WTC11 (cell line): ENCODE data around the gene TNNT2. TPM values are rescaled to one million over a fixed set of nuclear protein-coding genes. Genes with fewer than 3 reads are reported as not detected.

Experiments used
- ATAC-seq: fragments of 200-7000 bp; cut with Tn5 transposase; 2 replicates; pipeline ENCODE4 v1.10.0; 2021; ENCODE audit warnings: mild to moderate bottlenecking, moderate library complexity
- CTCF ChIA-PET: fragments of 300-600 bp; sonication (Branson Sonifier 250); formaldehyde crosslinking; loops from one replicate; lab custom pipeline; 2021; ENCODE audit warnings: antibody characterized with exemption; lab: Charles Lee
- POLR2A ChIA-PET: fragments of 350-600 bp; sonication (Branson Sonifier 250); formaldehyde crosslinking; loops from one replicate; lab custom pipeline; 2021; ENCODE audit warnings: antibody characterized with exemption; lab: Charles Lee
- DNase-seq: peaks from one replicate; pipeline ENCODE4 v3.0.0; 2021; ENCODE audit warnings: low spot score
- H3K27ac Mint-ChIP-seq: 2 replicates; pipeline ENCODE4 v1.8.0; 2021; ENCODE audit warnings: mixed read lengths
- H3K27me3 Mint-ChIP-seq: 2 replicates; pipeline ENCODE4 v1.8.0; 2021; ENCODE audit warnings: low read depth, mild to moderate bottlenecking, moderate library complexity, mixed read lengths
- H3K36me3 Mint-ChIP-seq: 2 replicates; pipeline ENCODE4 v1.8.0; 2021; ENCODE audit warnings: mixed read lengths
- H3K4me1 Mint-ChIP-seq: 2 replicates; pipeline ENCODE4 v1.8.0; 2022; ENCODE audit warnings: mixed read lengths
- H3K4me3 Mint-ChIP-seq: 2 replicates; pipeline ENCODE4 v1.8.0; 2021; ENCODE audit warnings: mild to moderate bottlenecking, moderate library complexity, mixed read lengths
- H3K9me3 Mint-ChIP-seq: 2 replicates; pipeline ENCODE4 v1.8.0; 2021; ENCODE audit warnings: mixed read lengths
- ATF6 ChIP-seq: sonication (generic); formaldehyde crosslinking; IDR thresholded peaks from 2 replicates; pipeline ENCODE4 v1.8.1; 2023; ENCODE audit warnings: mild to moderate bottlenecking, missing genetic modification reagents
- CBFB ChIP-seq: sonication (generic); formaldehyde crosslinking; IDR thresholded peaks from 2 replicates; pipeline ENCODE4 v1.8.1; 2022; ENCODE audit warnings: mild to moderate bottlenecking, low read depth, missing genetic modification reagents
- E2F4 ChIP-seq: sonication (generic); formaldehyde crosslinking; IDR thresholded peaks from 2 replicates; pipeline ENCODE4 v1.8.1; 2022; ENCODE audit warnings: low read depth, mild to moderate bottlenecking, moderate library complexity, missing genetic modification reagents, borderline replicate concordance
- ERG ChIP-seq: fragments of 250-450 bp; sonication (Bioruptor Pico); IDR thresholded peaks from 2 replicates; pipeline ENCODE4 v1.8.0; 2021; ENCODE audit warnings: mild to moderate bottlenecking
- FOXJ3 ChIP-seq: sonication (generic); formaldehyde crosslinking; IDR thresholded peaks from 2 replicates; pipeline ENCODE4 v1.9.0; 2021; ENCODE audit warnings: missing genetic modification reagents, mild to moderate bottlenecking, borderline replicate concordance
- GRHL2 ChIP-seq: fragments of 250-450 bp; sonication (Bioruptor Pico); IDR thresholded peaks from 2 replicates; pipeline ENCODE4 v1.8.0; 2022; ENCODE audit warnings: mild to moderate bottlenecking, moderate library complexity; ENCODE audit not compliant: insufficient replicate concordance, severe bottlenecking
- IRF1 ChIP-seq: sonication (generic); formaldehyde crosslinking; IDR thresholded peaks from 2 replicates; pipeline ENCODE4 v1.8.0; 2023; ENCODE audit warnings: missing genetic modification reagents
- KAT7 ChIP-seq: sonication (generic); formaldehyde crosslinking; IDR thresholded peaks from 2 replicates; pipeline ENCODE4 v1.8.1; 2023; ENCODE audit warnings: missing genetic modification reagents, mild to moderate bottlenecking, borderline replicate concordance
- MAX ChIP-seq: sonication (generic); formaldehyde crosslinking; IDR thresholded peaks from 2 replicates; pipeline ENCODE4 v1.8.0; 2022; ENCODE audit warnings: mild to moderate bottlenecking, missing genetic modification reagents
- PRDM15 ChIP-seq: sonication (generic); formaldehyde crosslinking; IDR thresholded peaks from 2 replicates; pipeline ENCODE4 v1.8.0; 2022; ENCODE audit warnings: missing genetic modification reagents
- RELA ChIP-seq: sonication (generic); formaldehyde crosslinking; IDR thresholded peaks from 2 replicates; pipeline ENCODE4 v1.8.1; 2022; ENCODE audit warnings: missing genetic modification reagents, mild to moderate bottlenecking, borderline replicate concordance
- SMAD4 ChIP-seq: sonication (generic); formaldehyde crosslinking; IDR thresholded peaks from 2 replicates; pipeline ENCODE4 v1.8.0; 2022; ENCODE audit warnings: mild to moderate bottlenecking, missing genetic modification reagents
- TEAD4 ChIP-seq: sonication (generic); formaldehyde crosslinking; IDR thresholded peaks from 2 replicates; pipeline ENCODE4 v1.8.0; 2022; ENCODE audit warnings: mild to moderate bottlenecking, missing genetic modification reagents
- USF1 ChIP-seq: sonication (generic); formaldehyde crosslinking; IDR thresholded peaks from 2 replicates; pipeline ENCODE4 v1.8.0; 2022; ENCODE audit warnings: mild to moderate bottlenecking, missing genetic modification reagents
- USF2 ChIP-seq: sonication (generic); formaldehyde crosslinking; IDR thresholded peaks from 2 replicates; pipeline ENCODE4 v1.8.1; 2023; ENCODE audit warnings: mild to moderate bottlenecking, missing genetic modification reagents, moderate library complexity
- ZBTB43 ChIP-seq: sonication (generic); formaldehyde crosslinking; IDR thresholded peaks from 2 replicates; pipeline ENCODE4 v1.8.1; 2023; ENCODE audit warnings: mild to moderate bottlenecking, missing genetic modification reagents
- ZNF281 ChIP-seq: sonication (generic); formaldehyde crosslinking; IDR thresholded peaks from 2 replicates; pipeline ENCODE4 v1.8.0; 2023; ENCODE audit warnings: mild to moderate bottlenecking, missing genetic modification reagents
- ZNF512 ChIP-seq: sonication (generic); formaldehyde crosslinking; IDR thresholded peaks from 2 replicates; pipeline ENCODE4 v1.8.1; 2022; ENCODE audit warnings: missing genetic modification reagents, borderline replicate concordance
- total RNA-seq: library from RNA; stranded (reverse); gene quantifications from 3 replicates; pipeline ENCODE4 v1.2.3, GENCODE V29; 2021

TNNT2 gene
- total RNA-seq, 1 experiment from 2014 or later: 6.1 TPM

- no peak for TF ChIP-seq E2F4 (CRISPR knock-in tag)
- TF ChIP-seq USF2 (CRISPR knock-in tag): no peak
These were observed 21.5 kb upstream of the TNNT2 start, which contains the start of gene LAD1 (continued) for GRCh38 chr1:201399018-201399351.

GRCh38 chr1:201397675-201398074, 20.2 kb upstream of the TNNT2 start:
- ChIA-PET POLR2A (no interaction called here), CTCF (interaction anchor here (1.2 to 3.8 kb wide), 3 partner anchors 11 to 116 kb away, joined by 3 to 23 read pairs (median 21); no protein-coding TSS in a partner anchor)
- DNase-seq (no peak), ATAC-seq (no peak)
- no peaks in the 10 kb centered on the region for H3K9me3 Mint-ChIP-seq
- H3K36me3 Mint-ChIP-seq: no peaks in the 10 kb centered on the region
- H3K27me3 Mint-ChIP-seq: peaks cover 8% of the 10 kb centered on the region; the same call in 1 of the 2 replicates
- H3K27ac Mint-ChIP-seq: no peak overlapping the region
- peaks cover 32% of the 10 kb centered on the region for H3K4me1 Mint-ChIP-seq
- peak overlapping the region; percentile 62 for H3K4me3 Mint-ChIP-seq
- TF ChIP-seq USF1 (CRISPR knock-in tag) (no peak), ZNF281 (no peak), TEAD4 (CRISPR knock-in tag) (no peak), PRDM15 (CRISPR knock-in tag) (no peak), ZBTB43 (no peak), FOXJ3 (CRISPR knock-in tag) (no peak), SMAD4 (CRISPR knock-in tag) (no peak), ATF6 (CRISPR knock-in tag) (no peak), ERG (CRISPR knock-in tag) (no peak), KAT7 (no peak), RELA (no peak), ZNF512 (no peak), IRF1 (no peak), GRHL2 (no peak), MAX (CRISPR knock-in tag) (no peak), CBFB (CRISPR knock-in tag) (no peak)
